H9 (cell line): ENCODE data around the gene MGAT4B. TPM values are rescaled to one million over a fixed set of nuclear protein-coding genes. Genes with fewer than 3 reads are reported as not detected.

ENCODE experiments used
- DNase-seq: peaks from one replicate; pipeline ENCODE4 v3.0.0-alpha.2; 2017
- H2AFZ ChIP-seq: one replicate; pipeline ENCODE4 v1.6.1; 2013; ENCODE audit warnings: mild to moderate bottlenecking, low read length, control low read depth, moderate library complexity
- H2AK5ac ChIP-seq: 2 replicates; pipeline ENCODE4 v1.6.1; 2013; ENCODE audit warnings: low read length, control low read depth, mixed read lengths; ENCODE audit not compliant: insufficient read length
- H2BK120ac ChIP-seq: one replicate; pipeline ENCODE4 v1.6.1; 2013; ENCODE audit warnings: low read depth, mild to moderate bottlenecking, low read length, control low read depth, inconsistent platforms; ENCODE audit not compliant: poor library complexity, severe bottlenecking
- H2BK12ac ChIP-seq: 2 replicates; pipeline ENCODE4 v1.6.1; 2013; ENCODE audit warnings: low read length, control low read depth, mixed read lengths, low read depth; ENCODE audit not compliant: insufficient read length
- H2BK15ac ChIP-seq: 2 replicates; pipeline ENCODE4 v1.6.1; 2013; ENCODE audit warnings: low read depth, low read length, control low read depth
- H2BK20ac ChIP-seq: one replicate; pipeline ENCODE4 v1.6.1; 2013; ENCODE audit warnings: low read depth, mild to moderate bottlenecking, low read length, control low read depth, inconsistent platforms; ENCODE audit not compliant: poor library complexity, severe bottlenecking
- H2BK5ac ChIP-seq: 2 replicates; pipeline ENCODE4 v1.6.1; 2013; ENCODE audit warnings: low read length, control low read depth, mixed read lengths; ENCODE audit not compliant: insufficient read length
- H3K14ac ChIP-seq: 2 replicates; pipeline ENCODE4 v1.6.1; 2013; ENCODE audit warnings: low read length, control low read depth; ENCODE audit not compliant: insufficient read depth
- H3K18ac ChIP-seq: 2 replicates; pipeline ENCODE4 v1.6.1; 2013; ENCODE audit warnings: low read depth, mild to moderate bottlenecking, mixed read lengths, low read length, control low read depth; ENCODE audit not compliant: insufficient read length
- H3K23ac ChIP-seq: 2 replicates; pipeline ENCODE4 v1.6.1; 2013; ENCODE audit warnings: low read length, control low read depth, mixed read lengths, low read depth; ENCODE audit not compliant: insufficient read length
- H3K23me2 ChIP-seq: 2 replicates; pipeline ENCODE4 v1.6.1; 2013; ENCODE audit warnings: low read depth, mild to moderate bottlenecking, mixed read lengths, low read length, control low read depth; ENCODE audit not compliant: insufficient read length, poor library complexity, severe bottlenecking
- H3K27ac ChIP-seq: 2 replicates; pipeline ENCODE4 v1.5.1; 2013; ENCODE audit warnings: low read length, control low read depth, mixed read lengths, low read depth; ENCODE audit not compliant: insufficient read length
- H3K27me3 ChIP-seq: 2 replicates; pipeline ENCODE4 v1.6.1; 2013; ENCODE audit warnings: low read length, control low read depth, inconsistent platforms; ENCODE audit not compliant: insufficient read depth
- H3K4ac ChIP-seq: 2 replicates; pipeline ENCODE4 v1.6.1; 2013; ENCODE audit warnings: low read depth, mild to moderate bottlenecking, control low read depth, inconsistent platforms, low read length, moderate library complexity
- H3K4me1 ChIP-seq: 2 replicates; pipeline ENCODE4 v1.6.1; 2013; ENCODE audit warnings: low read length, control low read depth, inconsistent platforms; ENCODE audit not compliant: insufficient read depth
- H3K4me2 ChIP-seq: 2 replicates; pipeline ENCODE4 v1.6.1; 2013; ENCODE audit warnings: low read length, control low read depth, mixed read lengths; ENCODE audit not compliant: insufficient read length, insufficient read depth
- H3K56ac ChIP-seq: 2 replicates; pipeline ENCODE4 v1.6.1; 2013; ENCODE audit warnings: low read depth, mild to moderate bottlenecking, mixed read lengths, low read length, control low read depth; ENCODE audit not compliant: insufficient read length
- H3K79me1 ChIP-seq: 2 replicates; pipeline ENCODE4 v1.6.1; 2013; ENCODE audit warnings: low read depth, mild to moderate bottlenecking, moderate library complexity, low read length, control low read depth, inconsistent platforms; ENCODE audit not compliant: insufficient read depth, poor library complexity, severe bottlenecking
- H3K79me2 ChIP-seq: 2 replicates; pipeline ENCODE4 v1.6.1; 2013; ENCODE audit warnings: low read length, control low read depth, inconsistent platforms; ENCODE audit not compliant: insufficient read depth
- H3K9ac ChIP-seq: 2 replicates; pipeline ENCODE4 v1.6.1; 2013; ENCODE audit warnings: low read length, control low read depth, mixed read lengths; ENCODE audit not compliant: insufficient read length; ENCODE audit errors: extremely low read depth
- H3K9me3 ChIP-seq: one replicate; pipeline ENCODE4 v1.6.1; 2013; ENCODE audit warnings: low read depth, low read length, inconsistent platforms; ENCODE audit not compliant: control insufficient read depth
- H3T11ph ChIP-seq: one replicate; pipeline ENCODE4 v1.6.1; 2013; ENCODE audit warnings: mild to moderate bottlenecking, low read length, control low read depth, inconsistent platforms
- H4K20me1 ChIP-seq: one replicate; pipeline ENCODE4 v1.6.1; 2013; ENCODE audit not compliant: control insufficient read depth, insufficient read length, insufficient read depth
- H4K5ac ChIP-seq: 2 replicates; pipeline ENCODE4 v1.6.1; 2013; ENCODE audit warnings: low read depth, mild to moderate bottlenecking, mixed read lengths, low read length, control low read depth; ENCODE audit not compliant: insufficient read length
- H4K8ac ChIP-seq: replicated peaks from 2 replicates; pipeline ENCODE4 v1.6.1; 2013; ENCODE audit warnings: low read length, control low read depth, mixed read lengths, low read depth; ENCODE audit not compliant: insufficient read length
- H4K91ac ChIP-seq: 2 replicates; pipeline ENCODE4 v1.6.1; 2013; ENCODE audit warnings: low read depth, mild to moderate bottlenecking, moderate library complexity, mixed read lengths, low read length, control low read depth; ENCODE audit not compliant: insufficient read length
- H3K27ac Mint-ChIP-seq, 3 experiments: 2 replicates in 2 of 3; 3 replicates in 1 of 3; pipeline ENCODE4 v1.8.0; 2020 to 2021; ENCODE audit warnings: mixed read lengths in 3 of 3, mild to moderate bottlenecking in 1 of 3, moderate library complexity in 1 of 3
- H3K27me3 Mint-ChIP-seq: 2 replicates; pipeline ENCODE4 v1.8.0; 2021; ENCODE audit warnings: low read depth, mild to moderate bottlenecking, moderate library complexity, mixed read lengths
- H3K36me3 Mint-ChIP-seq, 3 experiments: 2 replicates in 2 of 3; 3 replicates in 1 of 3; pipeline ENCODE4 v1.8.0; 2020 to 2021; ENCODE audit warnings: low read depth in 3 of 3, mixed read lengths in 3 of 3; ENCODE audit not compliant: insufficient read depth in 1 of 3
- H3K4me1 Mint-ChIP-seq, 2 experiments: 2 replicates each; pipeline ENCODE4 v1.8.0; 2020; ENCODE audit warnings: mixed read lengths in 2 of 2
- H3K4me3 Mint-ChIP-seq, 2 experiments: 2 replicates in 1 of 2; 3 replicates in 1 of 2; pipeline ENCODE4 v1.8.0; 2020 to 2021; ENCODE audit warnings: mild to moderate bottlenecking in 2 of 2, mixed read lengths in 2 of 2, moderate library complexity in 1 of 2
- H3K9me3 Mint-ChIP-seq, 2 experiments: 2 replicates in 1 of 2; 3 replicates in 1 of 2; pipeline ENCODE4 v1.8.0; 2020; ENCODE audit warnings: mild to moderate bottlenecking in 2 of 2, mixed read lengths in 2 of 2, moderate library complexity in 1 of 2
- CTCF ChIP-seq: fragments of 200-600 bp; sonication (generic); conservative IDR thresholded peaks from 3 replicates; pipeline ENCODE4 v1.8.0; 2021; ENCODE audit warnings: antibody characterized with exemption, mild to moderate bottlenecking
- WGBS: extraction: QIAGEN DNeasy Blood & Tissue Kit; methylation state at CpG from one replicate; pipeline ENCODE4 v1.1.7; 2013; ENCODE audit warnings: missing lambda C conversion rate, low lambda C conversion rate, mixed read lengths; ENCODE audit not compliant: insufficient read length; ENCODE audit errors: extremely low coverage; 5-methylcytosine and 5-hydroxymethylcytosine counted together
- total RNA-seq: library from RNA; stranded (reverse); gene quantifications from 2 replicates; pipeline ENCODE4 v1.2.1, GENCODE V29; 2021

The MGAT4B gene
- total RNA-seq, 1 experiment from 2014 or later: 147 TPM

GRCh38 chr5:179812997-179813607, 6.4 kb upstream of the MGAT4B start:
- no peak overlapping the region for H4K91ac ChIP-seq
- no peak overlapping the region for H3K9ac ChIP-seq
- no peak overlapping the region for H3K18ac ChIP-seq
- no peak overlapping the region for H3T11ph ChIP-seq
- H4K8ac ChIP-seq: no peak overlapping the region
- no peak overlapping the region for H4K5ac ChIP-seq
- H3K79me2 ChIP-seq: no peaks in the 10 kb centered on the region
- no peak overlapping the region for H2BK120ac ChIP-seq
- no peak overlapping the region for H3K4ac ChIP-seq
- no peak overlapping the region for H2AFZ ChIP-seq
- no peak overlapping the region for H3K4me2 ChIP-seq
- H3K14ac ChIP-seq: no peak overlapping the region
- no peak overlapping the region for H3K56ac ChIP-seq
- H3K27ac ChIP-seq: no peak overlapping the region
- Mint-ChIP-seq H3K4me3 (no peak overlapping the region), H3K4me1 (peaks cover 21 to 22% of the 10 kb centered on the region in 2 experiments), H3K27me3 (peaks cover 11% of the 10 kb centered on the region), H3K9me3 (no peaks in the 10 kb centered on the region; a peak in 2 of 5 replicates), H3K27ac (no peak overlapping the region; a peak in 1 of 7 replicates), H3K36me3 (peaks cover 5 to 38% (median 22%) of the 10 kb centered on the region in 3 experiments; a peak in 6 of 7 replicates)
- H2BK12ac ChIP-seq: no peak overlapping the region
- H3K23me2 ChIP-seq: peaks cover 12% of the 10 kb centered on the region
- no peak overlapping the region for H2BK20ac ChIP-seq
- H3K79me1 ChIP-seq: no peaks in the 10 kb centered on the region
- no peak overlapping the region for H3K23ac ChIP-seq
- no peaks in the 10 kb centered on the region for H3K9me3 ChIP-seq
- H3K27me3 ChIP-seq: no peaks in the 10 kb centered on the region
- no peak overlapping the region for H2BK15ac ChIP-seq
- H3K4me1 ChIP-seq: no peaks in the 10 kb centered on the region; the same call in 1 of the 2 replicates
- WGBS: no CpG with 5 or more reads among the region's 5 CpGs
- no peak for DNase-seq
- H2BK5ac ChIP-seq: no peak overlapping the region
- no peak for TF ChIP-seq CTCF
- H4K20me1 ChIP-seq: no peaks in the 10 kb centered on the region
- no peak overlapping the region for H2AK5ac ChIP-seq
